HL-60/S4 treated with phorbol 12-myristate 13-acetate at 8.2 ng/mL for 4 days and 3 days (cell line): Measurements from ENCODE around the gene DDR2.

Experiments
- in situ Hi-C: fragments of 300-500 bp; cut with MboI; formaldehyde crosslinking; loops from 2 replicates; pipeline ENCODE4 v1.15.0; 2022; ENCODE audit warnings: low sequenced_read_pairs

DDR2 gene

GRCh38 chr1:162629077-162629627 is 3.1 kb upstream of the DDR2 start:
- in situ Hi-C loops, result no loop called here

- in situ Hi-C loops, result no loop called here
Measured at GRCh38 chr1:162629651-162630050, 2.6 kb upstream of the DDR2 start.

- in situ Hi-C loops, result no loop called here
Measured at GRCh38 chr1:162631546-162632191, 595 bp upstream of the DDR2 start.

- in situ Hi-C loops, result no loop called here
Measured at GRCh38 chr1:162632698-162633080, 425 bp downstream of the DDR2 start.

GRCh38 chr1:162633081-162633762 is 958 bp downstream of the DDR2 start:
- in situ Hi-C loops, result no loop called here

GRCh38 chr1:162635418-162635817 is 3.2 kb downstream of the DDR2 start:
- in situ Hi-C loops, result no loop called here

GRCh38 chr1:162639718-162640117 is 7.5 kb downstream of the DDR2 start:
- in situ Hi-C loops, result no loop called here

GRCh38 chr1:162641114-162641513 is 8.8 kb downstream of the DDR2 start:
- in situ Hi-C loops, result no loop called here

GRCh38 chr1:162644986-162645314 is 12.7 kb downstream of the DDR2 start:
- in situ Hi-C loops, result no loop called here

- in situ Hi-C loops, result no loop called here
Measured at GRCh38 chr1:162645666-162646065, 13.4 kb downstream of the DDR2 start.

- in situ Hi-C loops, result no loop called here
Measured at GRCh38 chr1:162649583-162649982, 17.3 kb downstream of the DDR2 start.

GRCh38 chr1:162654915-162655620 is 22.8 kb downstream of the DDR2 start:
- in situ Hi-C loops, result no loop called here

GRCh38 chr1:162656266-162656665 is 24.0 kb downstream of the DDR2 start:
- in situ Hi-C loops, result no loop called here

- in situ Hi-C loops, result no loop called here
Measured at GRCh38 chr1:162660574-162660973, 28.3 kb downstream of the DDR2 start.

- in situ Hi-C loops, result no loop called here
Measured at GRCh38 chr1:162661336-162661735, 29.1 kb downstream of the DDR2 start.

- in situ Hi-C loops, result no loop called here
Measured at GRCh38 chr1:162662013-162662412, 29.7 kb downstream of the DDR2 start.

- in situ Hi-C loops, result no loop called here
Measured at GRCh38 chr1:162663086-162663485, 30.8 kb downstream of the DDR2 start.

GRCh38 chr1:162663589-162664106 is 31.4 kb downstream of the DDR2 start:
- in situ Hi-C loops, result no loop called here

- in situ Hi-C loops, result no loop called here
Measured at GRCh38 chr1:162666006-162666645, 33.9 kb downstream of the DDR2 start.

GRCh38 chr1:162667381-162668080 is 35.3 kb downstream of the DDR2 start:
- in situ Hi-C loops, result no loop called here
